ENCODE data around the gene EOMES.
A peak's percentile ranks its signal among the peaks of the same experiment; 100 is the strongest.
"Not testable (repeated sequence)": the region's sequence is repeated elsewhere in the genome, so short reads cannot be mapped to it uniquely, and the experiment has no call there.

EOMES gene

GRCh38 chr3:27721717-27722564 is at the start of gene EOMES:
Gene EOMES, minus strand, starts transcription at chr3:27722323. Its CDS starts 29 bp downstream, at chr3:27722294.
- peak; percentile 93 for DNase-seq

GRCh38 chr3:27770384-27770783 is 48.3 kb upstream of the EOMES start:
- DNase-seq = not testable (repeated sequence)

- DNase-seq = no peak
These were observed 44.9 kb upstream of the EOMES start for GRCh38 chr3:27767000-27767399.

GRCh38 chr3:27758083-27758482 is 36.0 kb upstream of the EOMES start:
- DNase-seq = no peak

GRCh38 chr3:27756877-27757276 is 34.8 kb upstream of the EOMES start:
- DNase-seq = no peak

GRCh38 chr3:27752926-27753325 is 30.8 kb upstream of the EOMES start:
- no peak for DNase-seq

- DNase-seq = no peak
These were observed 27.5 kb upstream of the EOMES start for GRCh38 chr3:27749643-27750042.

GRCh38 chr3:27746838-27747237 is 24.7 kb upstream of the EOMES start:
- no peak for DNase-seq

GRCh38 chr3:27740854-27741253 is 18.7 kb upstream of the EOMES start:
- DNase-seq = no peak

GRCh38 chr3:27737091-27737490 is 15.0 kb upstream of the EOMES start:
- no peak for DNase-seq

GRCh38 chr3:27730774-27731659 is 8.9 kb upstream of the EOMES start:
- no peak for DNase-seq

GRCh38 chr3:27729748-27730611 is 7.9 kb upstream of the EOMES start:
- DNase-seq = peak; percentile 74

GRCh38 chr3:27729325-27729724 is 7.2 kb upstream of the EOMES start:
- no peak for DNase-seq

GRCh38 chr3:27728195-27729087 is 6.3 kb upstream of the EOMES start:
- DNase-seq = no peak

GRCh38 chr3:27726240-27726639 is 4.1 kb upstream of the EOMES start:
- no peak for DNase-seq

- no peak for DNase-seq
These were observed 2.5 kb upstream of the EOMES start for GRCh38 chr3:27724459-27725197.

GRCh38 chr3:27723815-27724458 is 1.8 kb upstream of the EOMES start:
- no peak for DNase-seq

- no peak for DNase-seq
These were observed 1.3 kb upstream of the EOMES start for GRCh38 chr3:27723456-27723814.

GRCh38 chr3:27723001-27723445 is 900 bp upstream of the EOMES start:
- DNase-seq = no peak

- DNase-seq = peak; percentile 74
These were observed 1.0 kb downstream of the EOMES start for GRCh38 chr3:27720899-27721716.
